H1 (cell line): ENCODE measurements around the gene SPOCK3. TPM values are rescaled to one million over a fixed set of nuclear protein-coding genes. Genes with fewer than 3 reads are reported as not detected.

ENCODE experiments used
- CTCF ChIA-PET: fragments of 300-600 bp; sonication (Branson Sonifier 250); formaldehyde crosslinking; loops from one replicate; lab custom pipeline; 2021; ENCODE audit not compliant: partially characterized antibody; lab: Charles Lee
- POLR2A ChIA-PET: fragments of 300-600 bp; sonication (Branson Sonifier 250); formaldehyde crosslinking; loops from one replicate; lab custom pipeline; 2021; ENCODE audit warnings: inconsistent platforms; ENCODE audit not compliant: partially characterized antibody; lab: Charles Lee
- DNase-seq, 2 experiments: peaks; one replicate each; pipeline versions ENCODE4 v3.0.0 to v3.0.0-alpha.2; 2010 to 2022; ENCODE audit warnings: low spot score in 2 of 2, low read depth in 1 of 2, mixed read lengths in 1 of 2
- FAIRE-seq: peaks from 2 replicates; lab custom pipeline; 2011; peaks lifted over from hg19 to GRCh38; lab: Jason Lieb, UNC
- H2AFZ ChIP-seq: 2 replicates; pipeline ENCODE4 v1.8.1; 2012; ENCODE audit warnings: low read length, inconsistent platforms
- H2AK5ac ChIP-seq: 2 replicates; pipeline ENCODE4 v1.6.1; 2013; ENCODE audit warnings: low read depth, low read length
- H2BK120ac ChIP-seq: replicated peaks from 2 replicates; pipeline ENCODE3; 2013; ENCODE audit warnings: low read depth, low read length, inconsistent platforms
- H2BK12ac ChIP-seq: 2 replicates; pipeline ENCODE4 v1.6.1; 2013; ENCODE audit warnings: low read depth, low read length
- H2BK15ac ChIP-seq: 2 replicates; pipeline ENCODE4 v1.6.1; 2013; ENCODE audit warnings: low read length
- H2BK20ac ChIP-seq: 2 replicates; pipeline ENCODE4 v1.6.1; 2013; ENCODE audit warnings: low read length
- H2BK5ac ChIP-seq: 2 replicates; pipeline ENCODE4 v1.6.1; 2013; ENCODE audit warnings: low read depth, low read length
- H3K14ac ChIP-seq: 2 replicates; pipeline ENCODE4 v1.6.1; 2013; ENCODE audit warnings: inconsistent platforms; ENCODE audit not compliant: insufficient read length
- H3K18ac ChIP-seq: 2 replicates; pipeline ENCODE4 v1.6.1; 2013; ENCODE audit warnings: low read length; ENCODE audit errors: extremely low read depth
- H3K23ac ChIP-seq: 2 replicates; pipeline ENCODE4 v1.6.1; 2013; ENCODE audit warnings: inconsistent platforms; ENCODE audit not compliant: insufficient read length
- H3K23me2 ChIP-seq: 2 replicates; pipeline ENCODE4 v1.6.1; 2013; ENCODE audit warnings: low read depth, low read length
- H3K27ac ChIP-seq: 2 replicates; pipeline ENCODE4 v1.6.1; 2011; ENCODE audit warnings: low read depth, low read length, inconsistent platforms
- H3K27me3 ChIP-seq, 4 experiments: replicated peaks in 1 of 4; 1 replicate in 1 of 4; 2 replicates in 3 of 4; pipeline versions ENCODE4 v1.6.1 to v1.8.1; 2011 to 2013; ENCODE audit warnings: low read length in 3 of 4, mild to moderate bottlenecking in 3 of 4, inconsistent platforms in 2 of 4, mixed read lengths in 2 of 4, moderate library complexity in 1 of 4; ENCODE audit not compliant: control insufficient read depth in 3 of 4, insufficient read depth in 3 of 4; ENCODE audit errors: extremely low read depth in 1 of 4
- H3K36me3 ChIP-seq, 4 experiments: 2 replicates each; pipeline versions ENCODE4 v1.6.1 to v1.8.1; 2011 to 2013; ENCODE audit warnings: mild to moderate bottlenecking in 4 of 4, low read length in 3 of 4, moderate library complexity in 2 of 4, control low read depth in 1 of 4, inconsistent platforms in 1 of 4; ENCODE audit not compliant: insufficient read depth in 4 of 4, control insufficient read depth in 2 of 4
- H3K4ac ChIP-seq: replicated peaks from 2 replicates; pipeline ENCODE3; 2013; ENCODE audit warnings: low read length, low read depth, mixed read lengths, inconsistent platforms; ENCODE audit not compliant: insufficient read length
- H3K4me1 ChIP-seq, 4 experiments: replicated peaks in 1 of 4; 1 replicate in 1 of 4; 2 replicates in 3 of 4; pipeline versions ENCODE4 v1.6.1 to v1.8.1; 2011 to 2013; ENCODE audit warnings: low read length in 3 of 4, inconsistent platforms in 2 of 4, mixed read lengths in 1 of 4; ENCODE audit not compliant: insufficient read depth in 4 of 4, control insufficient read depth in 3 of 4
- H3K4me2 ChIP-seq, 2 experiments: 2 replicates each; pipeline versions ENCODE4 v1.6.1 to v1.8.1; 2011 to 2013; ENCODE audit warnings: low read depth in 2 of 2, low read length in 2 of 2, control low read depth in 1 of 2, inconsistent platforms in 1 of 2, mild to moderate bottlenecking in 1 of 2; ENCODE audit not compliant: insufficient read depth in 1 of 2
- H3K4me3 ChIP-seq, 4 experiments: fragments of 200-600, 300-600 bp in 1 of 4; sonication (generic), shearing (Covaris generic), sonication (Bioruptor Twin) in 1 of 4; 2 replicates each; pipeline versions ENCODE4 v1.5.1 to v1.8.1; 2011 to 2016; ENCODE audit warnings: low read length in 4 of 4, low read depth in 3 of 4, control low read depth in 2 of 4, inconsistent platforms in 2 of 4, mild to moderate bottlenecking in 2 of 4, mixed read lengths in 1 of 4, moderate library complexity in 1 of 4; ENCODE audit not compliant: insufficient read depth in 2 of 4; ENCODE audit errors: extremely low read depth in 1 of 4
- H3K56ac ChIP-seq: replicated peaks from 2 replicates; pipeline ENCODE3; 2013; ENCODE audit warnings: low read depth, mild to moderate bottlenecking, mixed read lengths, low read length, inconsistent platforms; ENCODE audit not compliant: insufficient read length
- H3K79me1 ChIP-seq: 2 replicates; pipeline ENCODE4 v1.6.1; 2013; ENCODE audit warnings: low read depth, low read length, control low read depth
- H3K79me2 ChIP-seq, 2 experiments: 2 replicates each; pipeline versions ENCODE4 v1.6.1 to v1.8.1; 2012 to 2013; ENCODE audit warnings: low read length in 2 of 2, mild to moderate bottlenecking in 2 of 2, inconsistent platforms in 1 of 2; ENCODE audit not compliant: insufficient read depth in 2 of 2, control insufficient read depth in 1 of 2
- H3K9ac ChIP-seq, 4 experiments: replicated peaks in 1 of 4; 1 replicate in 1 of 4; 2 replicates in 3 of 4; pipeline versions ENCODE4 v1.6.1 to v1.8.1; 2011 to 2013; ENCODE audit warnings: low read depth in 3 of 4, low read length in 3 of 4, control low read depth in 2 of 4, mild to moderate bottlenecking in 2 of 4, moderate library complexity in 2 of 4, inconsistent platforms in 1 of 4; ENCODE audit errors: extremely low read depth in 1 of 4
- H3K9me3 ChIP-seq, 2 experiments: 2 replicates each; pipeline versions ENCODE4 v1.6.1 to v1.8.1; 2012 to 2013; ENCODE audit warnings: mild to moderate bottlenecking in 2 of 2, moderate library complexity in 2 of 2, control low read depth in 1 of 2, inconsistent platforms in 1 of 2, low read depth in 1 of 2, low read length in 1 of 2, mixed read lengths in 1 of 2; ENCODE audit not compliant: insufficient read depth in 2 of 2
- H4K20me1 ChIP-seq, 2 experiments: replicated peaks in 1 of 2; 2 replicates each; pipeline versions ENCODE3 to v1.8.1; 2011 to 2013; ENCODE audit warnings: inconsistent platforms in 2 of 2, low read length in 2 of 2, mild to moderate bottlenecking in 1 of 2; ENCODE audit not compliant: insufficient read depth in 2 of 2, control insufficient read depth in 1 of 2
- H4K5ac ChIP-seq: 2 replicates; pipeline ENCODE4 v1.6.1; 2013; ENCODE audit warnings: low read length, low read depth, mixed read lengths, inconsistent platforms; ENCODE audit not compliant: insufficient read length
- H4K8ac ChIP-seq: 2 replicates; pipeline ENCODE4 v1.8.0; 2013; ENCODE audit warnings: mild to moderate bottlenecking, moderate library complexity, low read length, inconsistent platforms; ENCODE audit not compliant: insufficient read depth; ENCODE audit errors: extremely low read depth
- H4K91ac ChIP-seq: replicated peaks from 2 replicates; pipeline ENCODE3; 2013; ENCODE audit warnings: low read length, mixed read lengths, inconsistent platforms; ENCODE audit not compliant: insufficient read length
- BACH1 ChIP-seq: IDR thresholded peaks from 2 replicates; pipeline ENCODE4 v1.6.1; 2012; ENCODE audit warnings: low read length, improper control_type of control experiment
- EP300 ChIP-seq, 2 experiments: IDR thresholded peaks; 1 replicate in 1 of 2; 2 replicates in 1 of 2; pipeline ENCODE4 v1.6.1; 2011 to 2012; ENCODE audit warnings: low read depth in 2 of 2, low read length in 2 of 2, mild to moderate bottlenecking in 2 of 2, borderline replicate concordance in 1 of 2, inconsistent platforms in 1 of 2, moderate library complexity in 1 of 2
- SRF ChIP-seq: IDR thresholded peaks from 2 replicates; pipeline ENCODE4 v1.6.1; 2011; ENCODE audit warnings: mild to moderate bottlenecking, low read depth, low read length, moderate library complexity
- TBP ChIP-seq: IDR thresholded peaks from 2 replicates; pipeline ENCODE4 v1.6.1; 2011; ENCODE audit warnings: low read depth, low read length, improper control_type of control experiment
- WGBS, 2 experiments: shearing (Covaris generic) in 1 of 2; methylation state at CpG; one replicate each; pipeline versions ENCODE4 v1.1.6 to v1.1.7; 2013 to 2015; ENCODE audit warnings: low lambda C conversion rate in 2 of 2, mixed read lengths in 2 of 2, inconsistent platforms in 1 of 2, low coverage in 1 of 2, missing lambda C conversion rate in 1 of 2; ENCODE audit not compliant: insufficient replicate concordance in 2 of 2, insufficient coverage in 1 of 2, insufficient read length in 1 of 2; ENCODE audit errors: extremely low coverage in 1 of 2, missing lambda C conversion rate in 1 of 2; 5-methylcytosine and 5-hydroxymethylcytosine counted together
- polyA plus RNA-seq, 7 experiments: library from polyadenylated mRNA; depleted of rRNA in 3 of 7; stranded (reverse) in 5 of 7; unstranded in 2 of 7; fragments of >200 nt in 5 of 7; fragments of 200-250 nt in 2 of 7; gene quantifications; 1 replicate in 5 of 7; 2 replicates in 1 of 7; 4 replicates in 1 of 7; pipeline versions ENCODE4 v1.2.1 to v1.2.3, GENCODE V29; 2011 to 2013; ENCODE audit warnings: missing spikeins in 2 of 7, mixed read lengths in 2 of 7
- total RNA-seq: library from RNA; stranded (reverse); fragmentation: NEBNext Ultra II Directional; extraction: Animal tissue kit (Norgen Biotek cat#: 25700); gene quantifications from 2 replicates; pipeline ENCODE4 v1.2.1, GENCODE V29; 2021

Gene SPOCK3
- total and polyA plus RNA-seq, 2 of the 8 experiments (the other 6 are each of a cell fraction or from before 2014, with no cell fraction given) = 0.14 to 0.60 TPM

GRCh38 chr4:167028976-167029375 is 205.3 kb downstream of the SPOCK3 start:
- Histone ChIP-seq H3K56ac (no peak overlapping the region), H2BK15ac (no peak overlapping the region), H2BK20ac (no peak overlapping the region), H4K5ac (no peak overlapping the region), H2BK12ac (no peak overlapping the region), H3K4me3 (no peak overlapping the region), H4K8ac (no peak overlapping the region), H4K20me1 (no peaks in the 10 kb centered on the region), H3K4me1 (no peaks in the 10 kb centered on the region), H2AFZ (no peak overlapping the region), H3K23ac (no peak overlapping the region), H2BK5ac (no peak overlapping the region), H3K27me3 (no peaks in the 10 kb centered on the region), H4K91ac (no peak overlapping the region), H3K27ac (no peak overlapping the region), H3K79me1 (no peaks in the 10 kb centered on the region), H3K4ac (no peak overlapping the region), H3K14ac (no peak overlapping the region), H3K18ac (no peak overlapping the region), H3K23me2 (no peaks in the 10 kb centered on the region), H3K9ac (no peak overlapping the region), H3K79me2 (no peaks in the 10 kb centered on the region), H2BK120ac (no peak overlapping the region), H3K4me2 (no peak overlapping the region), H3K36me3 (no peaks in the 10 kb centered on the region), H3K9me3 (no peaks in the 10 kb centered on the region), H2AK5ac (no peak overlapping the region)
- ChIA-PET CTCF (no interaction called here), POLR2A (no interaction called here)
- 92% methylated on average over 3 of the region's 3 CpGs; no CpG with 5 or more reads in 1 of the 2 experiments for WGBS, 2 experiments
- no peak for FAIRE-seq
- no peak for DNase-seq
- TF ChIP-seq SRF (no peak), EP300 (IDR thresholded peaks at IDR 0.05; ENCODE audit: borderline replicate concordance in 1 of 2, low read depth in 2 of 2, low read length in 2 of 2) (no peak), TBP (no peak), BACH1 (no peak)
